GM12872 (cell line): ENCODE data around the gene ZNF385D.

ENCODE experiments used
- CTCF ChIP-seq: IDR thresholded peaks from 3 replicates; pipeline ENCODE4 v1.5.1; 2011; ENCODE audit warnings: low read depth, mild to moderate bottlenecking, low read length, moderate library complexity; ENCODE audit not compliant: insufficient read depth

ZNF385D gene

DNA sequence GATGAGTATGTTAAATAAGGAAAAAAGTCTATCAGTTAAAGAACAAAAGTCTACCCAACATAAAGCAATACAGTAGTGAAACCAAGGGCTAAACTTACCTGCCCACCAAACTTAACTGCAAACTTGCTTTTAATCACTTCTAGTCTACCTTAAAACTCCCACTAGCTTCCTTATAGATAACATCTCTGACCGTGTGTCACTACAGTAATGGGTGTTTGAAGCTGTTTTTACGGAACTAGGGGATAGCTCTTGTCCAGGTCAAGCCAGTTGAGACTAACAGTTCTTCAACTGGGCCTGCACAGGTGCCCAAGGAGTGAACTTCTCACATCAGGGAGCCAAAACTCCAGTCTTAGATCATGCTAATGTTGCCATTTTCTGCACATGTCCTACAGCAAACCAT is 132.3 kb downstream of the ZNF385D start:
- no peak for TF ChIP-seq CTCF

DNA sequence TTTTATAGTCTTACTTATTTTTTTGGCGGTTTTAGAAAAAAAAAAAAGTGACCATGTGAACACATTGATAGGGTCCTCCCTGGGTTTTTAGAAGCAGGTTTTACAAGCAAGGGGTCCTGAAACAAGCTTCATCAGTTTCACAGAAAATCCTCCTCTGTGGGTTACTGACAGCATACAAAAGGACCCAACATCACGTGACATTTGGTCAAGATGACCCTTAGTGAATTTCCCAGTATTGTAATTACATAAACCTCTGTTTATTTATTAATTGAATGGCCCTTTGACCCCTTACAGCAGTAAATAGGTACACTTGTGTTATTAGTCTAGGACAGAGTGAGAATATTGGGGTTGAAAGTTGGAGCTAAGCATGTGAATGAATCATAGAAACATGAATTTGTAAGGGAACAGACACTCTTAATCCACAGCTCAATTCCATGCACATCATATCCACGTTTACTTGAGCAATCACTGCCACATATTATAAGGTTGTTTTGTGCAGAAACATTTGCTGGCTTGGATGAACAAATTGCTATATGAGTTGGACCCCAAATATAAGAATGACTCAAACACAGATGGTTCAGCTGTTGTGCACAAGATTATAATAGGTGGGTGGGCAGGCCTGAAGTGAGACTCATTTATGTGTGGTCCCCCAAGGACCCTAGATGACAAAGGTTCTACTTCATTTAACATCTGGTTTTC is 137.5 kb downstream of the ZNF385D start:
- TF ChIP-seq CTCF: no peak

DNA sequence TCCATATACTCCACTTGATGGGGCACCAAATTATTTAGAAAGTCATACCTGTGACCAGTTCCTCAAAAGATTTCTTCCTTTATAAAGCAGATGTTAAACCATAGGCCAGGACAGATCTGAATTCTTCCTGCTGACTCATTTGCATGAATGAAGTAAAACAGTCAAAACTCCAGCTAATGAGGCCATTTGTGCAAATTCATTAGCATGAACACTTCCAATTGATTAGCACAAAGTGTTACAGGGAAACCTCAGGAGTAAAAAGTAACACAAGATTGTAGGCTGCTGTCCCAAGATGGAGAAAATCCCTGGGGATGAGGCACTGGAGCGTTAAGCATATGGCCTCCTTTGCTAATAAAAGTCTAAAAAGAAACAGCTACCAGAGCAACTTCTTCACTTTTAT is 149.8 kb downstream of the ZNF385D start:
- no peak for TF ChIP-seq CTCF

DNA sequence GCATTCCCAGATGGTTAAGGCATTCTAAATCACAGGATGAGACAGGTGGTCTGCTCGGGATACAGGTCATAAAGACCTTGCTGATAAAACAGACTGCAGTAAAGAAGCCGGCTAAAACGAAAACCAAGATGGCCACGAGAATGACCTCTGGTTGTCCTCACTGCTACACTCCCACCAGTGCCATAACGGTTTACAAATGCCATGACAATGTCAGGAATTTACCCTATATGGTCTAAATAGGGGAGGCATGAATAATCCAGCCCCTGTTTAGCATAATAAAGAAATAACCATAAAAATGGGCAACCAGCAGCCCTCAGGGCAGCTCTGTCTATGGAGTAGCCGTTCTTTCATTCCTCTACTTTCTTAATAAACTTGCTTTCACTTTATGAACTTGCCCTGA is 151.1 kb downstream of the ZNF385D start:
- no peak for TF ChIP-seq CTCF

GRCh38 chr3:21592828-21593227 is 158.2 kb downstream of the ZNF385D start:
- TF ChIP-seq CTCF: no peak

DNA sequence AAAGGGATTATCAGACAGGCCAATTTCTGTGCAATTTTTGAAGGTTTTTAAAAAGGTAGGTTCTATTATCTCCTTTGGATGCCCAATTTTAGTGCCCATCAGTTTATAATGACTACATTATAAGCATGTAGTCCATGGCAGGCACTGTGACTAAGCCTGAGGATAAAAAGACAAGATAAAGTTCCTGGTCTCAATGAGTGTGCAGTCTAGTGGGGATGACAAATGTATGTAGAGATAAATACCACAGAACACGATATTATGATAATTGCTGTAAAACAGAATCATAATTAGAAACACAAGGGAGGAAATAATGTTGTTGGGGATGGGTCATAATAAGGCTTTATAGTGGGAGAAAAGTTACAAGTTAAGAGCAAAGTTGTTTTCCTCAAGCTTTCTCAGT is 163.1 kb downstream of the ZNF385D start:
- no peak for TF ChIP-seq CTCF

DNA sequence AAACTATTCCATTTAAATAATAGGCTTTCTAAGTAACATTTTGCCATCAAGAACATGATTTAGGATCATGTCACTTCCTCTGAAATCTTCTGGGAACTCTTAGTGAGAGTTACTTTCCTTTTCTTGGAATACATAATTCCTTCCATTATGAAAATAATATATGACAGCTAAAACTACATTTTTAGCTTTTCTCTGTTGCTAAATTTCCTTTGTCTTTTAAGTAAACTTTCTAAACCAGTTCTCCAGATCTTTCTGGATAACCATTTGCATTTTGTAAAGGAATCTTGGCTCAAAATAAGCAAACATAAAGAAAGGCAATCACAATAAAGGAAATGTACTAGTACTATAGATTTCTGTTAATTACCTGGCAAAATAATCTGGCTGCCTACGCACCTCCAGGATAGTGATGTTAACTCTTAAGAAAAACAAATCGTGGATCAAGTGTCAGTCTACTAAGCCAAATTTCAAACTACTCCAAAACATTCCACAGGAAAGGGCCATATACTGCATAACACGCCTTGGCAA is 165.7 kb downstream of the ZNF385D start:
- no peak for TF ChIP-seq CTCF
